ENCODE results near the gene DMRTC2. TPM values are rescaled to one million over a fixed set of nuclear protein-coding genes. Genes with fewer than 3 reads are reported as not detected.

Gene DMRTC2
- total and polyA plus RNA-seq, 2 of the 13 experiments (the other 11 are each of a cell fraction or from before 2014, with no cell fraction given) = not detected

DNA sequence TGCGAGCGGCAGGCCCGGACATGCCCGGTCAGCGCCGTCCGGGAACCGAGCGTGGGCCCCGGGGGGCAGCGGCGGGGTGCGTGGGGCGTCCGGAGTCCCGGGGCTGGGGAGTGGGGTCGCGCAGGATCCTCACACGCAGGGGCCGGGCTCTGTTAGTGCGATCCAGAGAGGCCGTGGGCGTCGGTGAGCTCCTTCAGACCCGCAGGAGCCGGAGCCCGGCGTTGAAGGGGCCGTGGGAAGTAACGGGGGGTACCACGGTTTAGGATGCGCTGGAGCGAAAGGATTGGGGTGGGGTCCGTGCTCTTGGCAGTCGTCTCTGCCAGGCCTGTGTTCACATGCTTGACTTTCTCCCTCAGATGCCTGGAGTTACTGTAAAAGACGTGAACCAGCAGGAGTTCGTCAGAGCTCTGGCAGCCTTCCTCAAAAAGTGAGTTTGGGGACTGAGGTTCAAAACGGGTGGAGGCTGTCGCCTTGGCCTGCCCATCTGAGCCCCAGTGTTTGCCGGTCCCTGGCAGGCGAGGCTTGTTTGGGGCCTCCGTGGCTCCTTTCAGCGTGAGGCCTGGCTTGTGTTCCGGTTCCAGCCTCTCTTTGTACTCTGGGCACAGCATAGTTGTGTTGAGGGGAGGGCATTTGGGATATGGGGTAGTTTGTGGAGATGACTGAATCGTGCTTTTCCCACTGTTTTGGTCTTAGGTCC lies 15.7 kb downstream of the DMRTC2 start (continued):
- TF ChIP-seq, protein P1, sequence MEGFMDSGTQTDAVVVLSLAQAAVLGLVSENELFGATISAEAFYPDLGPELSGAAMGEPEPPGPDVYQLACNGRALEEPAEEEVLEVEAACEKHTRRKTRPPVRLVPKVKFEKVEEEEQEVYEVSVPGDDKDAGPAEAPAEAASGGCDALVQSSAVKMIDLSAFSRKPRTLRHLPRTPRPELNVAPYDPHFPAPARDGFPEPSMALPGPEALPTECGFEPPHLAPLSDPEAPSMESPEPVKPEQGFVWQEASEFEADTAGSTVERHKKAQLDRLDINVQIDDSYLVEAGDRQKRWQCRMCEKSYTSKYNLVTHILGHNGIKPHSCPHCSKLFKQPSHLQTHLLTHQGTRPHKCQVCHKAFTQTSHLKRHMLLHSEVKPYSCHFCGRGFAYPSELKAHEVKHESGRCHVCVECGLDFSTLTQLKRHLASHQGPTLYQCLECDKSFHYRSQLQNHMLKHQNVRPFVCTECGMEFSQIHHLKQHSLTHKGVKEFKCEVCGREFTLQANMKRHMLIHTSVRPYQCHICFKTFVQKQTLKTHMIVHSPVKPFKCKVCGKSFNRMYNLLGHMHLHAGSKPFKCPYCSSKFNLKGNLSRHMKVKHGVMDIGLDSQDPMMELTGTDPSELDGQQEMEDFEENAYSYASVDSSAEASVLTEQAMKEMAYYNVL (CRISPR knock-in tag; IDR thresholded peaks at IDR 0.05; ENCODE audit: borderline replicate concordance) = no peak
- TF ChIP-seq KAT2B (IDR thresholded peaks at IDR 0.05; ENCODE audit: borderline replicate concordance, low read depth, low read length) = no peak
- TF ChIP-seq BCLAF1 (IDR thresholded peaks at IDR 0.05) = no peak
- TF ChIP-seq, protein P2, sequence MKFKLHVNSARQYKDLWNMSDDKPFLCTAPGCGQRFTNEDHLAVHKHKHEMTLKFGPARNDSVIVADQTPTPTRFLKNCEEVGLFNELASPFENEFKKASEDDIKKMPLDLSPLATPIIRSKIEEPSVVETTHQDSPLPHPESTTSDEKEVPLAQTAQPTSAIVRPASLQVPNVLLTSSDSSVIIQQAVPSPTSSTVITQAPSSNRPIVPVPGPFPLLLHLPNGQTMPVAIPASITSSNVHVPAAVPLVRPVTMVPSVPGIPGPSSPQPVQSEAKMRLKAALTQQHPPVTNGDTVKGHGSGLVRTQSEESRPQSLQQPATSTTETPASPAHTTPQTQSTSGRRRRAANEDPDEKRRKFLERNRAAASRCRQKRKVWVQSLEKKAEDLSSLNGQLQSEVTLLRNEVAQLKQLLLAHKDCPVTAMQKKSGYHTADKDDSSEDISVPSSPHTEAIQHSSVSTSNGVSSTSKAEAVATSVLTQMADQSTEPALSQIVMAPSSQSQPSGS (CRISPR knock-in tag; IDR thresholded peaks at IDR 0.05) = no peak
- TF ChIP-seq, protein P3, sequence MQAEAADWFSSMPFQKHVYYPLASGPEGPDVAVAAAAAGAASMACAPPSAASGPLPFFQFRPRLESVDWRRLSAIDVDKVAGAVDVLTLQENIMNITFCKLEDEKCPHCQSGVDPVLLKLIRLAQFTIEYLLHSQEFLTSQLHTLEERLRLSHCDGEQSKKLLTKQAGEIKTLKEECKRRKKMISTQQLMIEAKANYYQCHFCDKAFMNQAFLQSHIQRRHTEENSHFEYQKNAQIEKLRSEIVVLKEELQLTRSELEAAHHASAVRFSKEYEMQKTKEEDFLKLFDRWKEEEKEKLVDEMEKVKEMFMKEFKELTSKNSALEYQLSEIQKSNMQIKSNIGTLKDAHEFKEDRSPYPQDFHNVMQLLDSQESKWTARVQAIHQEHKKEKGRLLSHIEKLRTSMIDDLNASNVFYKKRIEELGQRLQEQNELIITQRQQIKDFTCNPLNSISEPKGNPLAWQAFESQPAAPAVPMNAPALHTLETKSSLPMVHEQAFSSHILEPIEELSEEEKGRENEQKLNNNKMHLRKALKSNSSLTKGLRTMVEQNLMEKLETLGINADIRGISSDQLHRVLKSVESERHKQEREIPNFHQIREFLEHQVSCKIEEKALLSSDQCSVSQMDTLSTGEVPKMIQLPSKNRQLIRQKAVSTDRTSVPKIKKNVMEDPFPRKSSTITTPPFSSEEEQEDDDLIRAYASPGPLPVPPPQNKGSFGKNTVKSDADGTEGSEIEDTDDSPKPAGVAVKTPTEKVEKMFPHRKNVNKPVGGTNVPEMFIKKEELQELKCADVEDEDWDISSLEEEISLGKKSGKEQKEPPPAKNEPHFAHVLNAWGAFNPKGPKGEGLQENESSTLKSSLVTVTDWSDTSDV (CRISPR knock-in tag; IDR thresholded peaks at IDR 0.05) = 0 out of 2 replicates have a peak, but pooled peaks have one; percentile 16
- 0 out of 4 replicates have a peak, but pooled peaks of 1 of the 2 experiments have one; percentile 7 for TF ChIP-seq ATF4 (CRISPR knock-in tag; IDR thresholded peaks at IDR 0.05)
- peak; percentile 8; the same call in 1 of the 2 replicates for TF ChIP-seq ZNF138 (CRISPR knock-in tag; IDR thresholded peaks at IDR 0.05; ENCODE audit: low read depth)
- TF ChIP-seq, protein P4, sequence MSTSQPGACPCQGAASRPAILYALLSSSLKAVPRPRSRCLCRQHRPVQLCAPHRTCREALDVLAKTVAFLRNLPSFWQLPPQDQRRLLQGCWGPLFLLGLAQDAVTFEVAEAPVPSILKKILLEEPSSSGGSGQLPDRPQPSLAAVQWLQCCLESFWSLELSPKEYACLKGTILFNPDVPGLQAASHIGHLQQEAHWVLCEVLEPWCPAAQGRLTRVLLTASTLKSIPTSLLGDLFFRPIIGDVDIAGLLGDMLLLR (CRISPR knock-in tag; IDR thresholded peaks at IDR 0.05) = no peak
- no peak for TF ChIP-seq HNRNPLL (IDR thresholded peaks at IDR 0.05; ENCODE audit: low read depth, low read length, poor library complexity, severe bottlenecking)
- no peak for TF ChIP-seq NPAS2 (CRISPR knock-in tag; IDR thresholded peaks at IDR 0.05; ENCODE audit: borderline replicate concordance)
